Measurements from ENCODE around the gene CHD6. TPM values are rescaled to one million over a fixed set of nuclear protein-coding genes. Genes with fewer than 3 reads are reported as not detected.

CHD6 gene
- total RNA-seq, 1 experiment from 2014 or later = 26.6 TPM

DNA sequence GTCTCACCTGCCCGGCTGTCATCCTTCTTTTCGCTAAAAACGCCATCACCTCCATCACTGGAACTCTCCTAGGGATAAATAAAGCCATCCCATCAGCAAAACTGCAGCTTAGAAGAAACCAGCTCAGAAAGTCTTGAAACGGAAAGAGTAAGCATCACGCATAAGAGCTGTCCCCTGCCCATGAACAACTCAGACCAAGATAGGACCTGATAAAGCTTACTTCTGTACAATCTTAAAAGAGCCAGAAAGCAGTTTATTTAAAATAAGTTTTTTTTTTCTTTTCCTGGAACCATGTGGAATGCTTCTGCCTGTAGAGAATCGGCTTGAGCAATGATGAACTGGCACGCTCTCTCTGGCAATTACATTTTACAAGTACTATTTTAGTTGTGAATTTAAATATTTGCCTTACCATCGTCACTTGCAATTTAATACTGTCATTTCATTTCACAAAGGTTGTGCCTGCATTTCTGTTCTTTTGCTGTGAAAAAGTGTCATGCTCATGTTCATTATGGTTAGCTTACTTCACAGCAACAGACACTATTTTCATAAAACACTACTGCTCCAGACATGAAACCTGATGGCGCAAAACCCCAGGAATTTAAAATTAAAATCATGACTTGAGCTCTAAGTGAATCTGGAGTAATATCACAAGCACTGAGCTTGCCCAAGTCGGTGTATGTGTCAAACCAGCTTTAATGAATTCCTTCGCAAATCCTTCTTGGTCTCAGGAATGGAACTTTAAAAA, 191.9 kb downstream of the CHD6 start (continued):
- TF ChIP-seq CBX3 (IDR thresholded peaks at IDR 0.05; ENCODE audit: low read depth) (no peak), EZH2 (IDR thresholded peaks at IDR 0.05) (no peak)

DNA sequence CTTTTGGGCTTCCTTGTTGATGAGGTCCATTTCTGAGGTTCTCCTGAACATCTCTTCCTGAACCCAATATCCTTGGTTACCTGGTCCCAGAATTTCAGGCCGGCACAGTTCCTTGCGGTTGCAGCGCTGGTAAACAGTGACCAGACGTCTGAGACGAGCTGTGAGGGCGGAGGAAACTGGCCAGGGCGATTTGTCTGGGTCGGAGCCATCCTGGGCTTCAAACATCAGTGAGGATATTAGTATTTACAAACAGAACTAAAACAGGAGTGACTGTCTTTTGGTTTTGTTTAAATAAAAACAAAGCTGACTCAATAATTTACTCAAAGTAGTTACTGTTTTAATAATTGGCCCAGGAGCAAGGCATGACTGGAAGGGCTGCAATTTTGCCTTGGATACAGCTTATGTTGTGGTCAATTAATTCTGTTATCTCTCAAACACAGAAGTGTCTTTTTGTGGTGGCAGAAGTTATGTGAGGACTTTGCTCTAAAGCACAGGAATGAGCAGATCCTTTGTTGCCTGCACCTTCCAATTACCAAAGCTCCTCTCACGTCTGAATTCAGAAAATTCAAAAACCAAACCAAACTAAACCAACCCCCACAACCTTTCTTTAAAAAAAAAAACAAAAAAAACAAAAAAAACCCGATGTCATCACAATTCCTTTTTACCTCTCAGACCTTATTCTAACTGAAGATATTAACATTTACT, 192.8 kb downstream of the CHD6 start:
- peaks cover 4 to 10% of the 10 kb centered on the region in 2 experiments; a peak in 2 of 4 replicates for H3K4me1 ChIP-seq (ENCODE audit: control insufficient read depth in 1 of 2, insufficient read depth in 2 of 2, low read length in 2 of 2)
- ChIA-PET POLR2A (no interaction called here), RAD21 (ENCODE audit: low non-redundant PET in 1 of 2, low total read pairs in 2 of 2, uncharacterized antibody in 2 of 2, unreplicated experiment in 2 of 2) (no interaction called here), CTCF (no interaction called here)
- no peaks in the 10 kb centered on the region for H4K20me1 ChIP-seq (ENCODE audit: insufficient read depth)
- H3K79me2 ChIP-seq (ENCODE audit: insufficient read depth, low read length) = no peaks in the 10 kb centered on the region
- no peaks in the 10 kb centered on the region for H3K27me3 ChIP-seq (ENCODE audit: insufficient read depth, low read length)
- ATAC-seq (no peak), DNase-seq (ENCODE audit: low read depth, low spot score) (no peak)
- peaks cover 0 to 18% of the 10 kb centered on the region in 2 experiments; a peak in 2 of 4 replicates for H3K36me3 ChIP-seq (ENCODE audit: control insufficient read depth in 1 of 2, insufficient read depth in 2 of 2, low read length in 2 of 2)
- H3K4me2 ChIP-seq (ENCODE audit: low read length) = no peak overlapping the region
- no peaks in the 10 kb centered on the region for H3K9me3 ChIP-seq (ENCODE audit: control insufficient read depth in 1 of 2, insufficient read depth in 1 of 2, low read depth in 1 of 2, low read length in 2 of 2)
- H3K9me2 ChIP-seq (ENCODE audit: insufficient read depth) = no peaks in the 10 kb centered on the region
- no peak overlapping the region for H3K4me3 ChIP-seq (replicated peaks in 1 of 2; ENCODE audit: low read depth in 1 of 2, low read length in 2 of 2)
- no peak overlapping the region for H3K27ac ChIP-seq (ENCODE audit: low read depth, low read length)
- TF ChIP-seq, protein P1, sequence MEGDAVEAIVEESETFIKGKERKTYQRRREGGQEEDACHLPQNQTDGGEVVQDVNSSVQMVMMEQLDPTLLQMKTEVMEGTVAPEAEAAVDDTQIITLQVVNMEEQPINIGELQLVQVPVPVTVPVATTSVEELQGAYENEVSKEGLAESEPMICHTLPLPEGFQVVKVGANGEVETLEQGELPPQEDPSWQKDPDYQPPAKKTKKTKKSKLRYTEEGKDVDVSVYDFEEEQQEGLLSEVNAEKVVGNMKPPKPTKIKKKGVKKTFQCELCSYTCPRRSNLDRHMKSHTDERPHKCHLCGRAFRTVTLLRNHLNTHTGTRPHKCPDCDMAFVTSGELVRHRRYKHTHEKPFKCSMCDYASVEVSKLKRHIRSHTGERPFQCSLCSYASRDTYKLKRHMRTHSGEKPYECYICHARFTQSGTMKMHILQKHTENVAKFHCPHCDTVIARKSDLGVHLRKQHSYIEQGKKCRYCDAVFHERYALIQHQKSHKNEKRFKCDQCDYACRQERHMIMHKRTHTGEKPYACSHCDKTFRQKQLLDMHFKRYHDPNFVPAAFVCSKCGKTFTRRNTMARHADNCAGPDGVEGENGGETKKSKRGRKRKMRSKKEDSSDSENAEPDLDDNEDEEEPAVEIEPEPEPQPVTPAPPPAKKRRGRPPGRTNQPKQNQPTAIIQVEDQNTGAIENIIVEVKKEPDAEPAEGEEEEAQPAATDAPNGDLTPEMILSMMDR (IDR thresholded peaks at IDR 0.05 in 2 of 3, conservative IDR thresholded peaks at IDR 0.05 in 1 of 3; ENCODE audit: borderline replicate concordance in 1 of 3, insufficient read depth in 1 of 3, low read depth in 2 of 3, low read length in 2 of 3) = no peak
- TF ChIP-seq CEBPB (IDR thresholded peaks at IDR 0.05; ENCODE audit: low read depth) (no peak), EZH2 (IDR thresholded peaks at IDR 0.05) (no peak), SIN3A (IDR thresholded peaks at IDR 0.05; ENCODE audit: low read depth) (no peak), CBX3 (IDR thresholded peaks at IDR 0.05; ENCODE audit: low read depth) (no peak), FOSL1 (IDR thresholded peaks at IDR 0.05; ENCODE audit: low read depth) (no peak), SP1 (IDR thresholded peaks at IDR 0.05; ENCODE audit: low read depth) (no peak), TCF7L2 (IDR thresholded peaks at IDR 0.05; ENCODE audit: borderline replicate concordance, extremely low read depth, insufficient read depth, insufficient read length) (no peak), POLR2A (IDR thresholded peaks at IDR 0.05; ENCODE audit: borderline replicate concordance, extremely low read depth, insufficient read depth, insufficient read length) (no peak), ELF1 (IDR thresholded peaks at IDR 0.05; ENCODE audit: borderline replicate concordance, low read depth) (no peak), EGR1 (IDR thresholded peaks at IDR 0.05; ENCODE audit: low read depth) (no peak), SRF (IDR thresholded peaks at IDR 0.05; ENCODE audit: low read depth) (no peak), ZFX (IDR thresholded peaks at IDR 0.05) (no peak), YY1 (IDR thresholded peaks at IDR 0.05; ENCODE audit: extremely low read depth, insufficient replicate concordance, low read depth, low read length) (no peak)
- TF ChIP-seq, protein P2, sequence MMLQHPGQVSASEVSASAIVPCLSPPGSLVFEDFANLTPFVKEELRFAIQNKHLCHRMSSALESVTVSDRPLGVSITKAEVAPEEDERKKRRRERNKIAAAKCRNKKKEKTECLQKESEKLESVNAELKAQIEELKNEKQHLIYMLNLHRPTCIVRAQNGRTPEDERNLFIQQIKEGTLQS (IDR thresholded peaks at IDR 0.05) = no peak
- TF ChIP-seq, protein P3, sequence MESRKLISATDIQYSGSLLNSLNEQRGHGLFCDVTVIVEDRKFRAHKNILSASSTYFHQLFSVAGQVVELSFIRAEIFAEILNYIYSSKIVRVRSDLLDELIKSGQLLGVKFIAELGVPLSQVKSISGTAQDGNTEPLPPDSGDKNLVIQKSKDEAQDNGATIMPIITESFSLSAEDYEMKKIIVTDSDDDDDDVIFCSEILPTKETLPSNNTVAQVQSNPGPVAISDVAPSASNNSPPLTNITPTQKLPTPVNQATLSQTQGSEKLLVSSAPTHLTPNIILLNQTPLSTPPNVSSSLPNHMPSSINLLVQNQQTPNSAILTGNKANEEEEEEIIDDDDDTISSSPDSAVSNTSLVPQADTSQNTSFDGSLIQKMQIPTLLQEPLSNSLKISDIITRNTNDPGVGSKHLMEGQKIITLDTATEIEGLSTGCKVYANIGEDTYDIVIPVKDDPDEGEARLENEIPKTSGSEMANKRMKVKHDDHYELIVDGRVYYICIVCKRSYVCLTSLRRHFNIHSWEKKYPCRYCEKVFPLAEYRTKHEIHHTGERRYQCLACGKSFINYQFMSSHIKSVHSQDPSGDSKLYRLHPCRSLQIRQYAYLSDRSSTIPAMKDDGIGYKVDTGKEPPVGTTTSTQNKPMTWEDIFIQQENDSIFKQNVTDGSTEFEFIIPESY (IDR thresholded peaks at IDR 0.05; ENCODE audit: extremely low read depth, insufficient replicate concordance, low read length) = no peak
- no TSS peak for BruUV-seq (replicated peaks)
- no peak overlapping the region for H3K9ac ChIP-seq (ENCODE audit: low read length)
- H2AFZ ChIP-seq (ENCODE audit: low read depth, low read length, poor library complexity, severe bottlenecking) = no peak overlapping the region
- intact Hi-C loops (cut with micrococcal nuclease) = no loop called here

Data from HCT116 (cell line).